Astrocyte of the spinal cord (primary cell): ENCODE measurements around the gene TRAPPC2.

Experiments
- DNase-seq: peaks from one replicate; pipeline ENCODE4 v3.0.0; 2011; ENCODE audit warnings: low read depth, low spot score
- H3K4me3 ChIP-seq: 2 replicates; pipeline ENCODE4 v1.5.1; 2011; ENCODE audit warnings: low read depth, mild to moderate bottlenecking, low read length, moderate library complexity
- CTCF ChIP-seq: IDR thresholded peaks from 2 replicates; pipeline ENCODE4 v1.5.1; 2012; ENCODE audit warnings: low read depth, mild to moderate bottlenecking, low read length, inconsistent platforms
- in situ Hi-C: cut with HindIII; loops from 2 replicates; pipeline ENCODE4 v1.10.0; 2017; ENCODE audit warnings: low sequenced_read_pairs

Gene TRAPPC2

GRCh38 chrX:13750812-13751211 lies 16.4 kb upstream of the TRAPPC2 start:
- TF ChIP-seq CTCF, result no peak
- in situ Hi-C loops, result no loop called here
- no peak for DNase-seq
- no peak overlapping the region for H3K4me3 ChIP-seq

GRCh38 chrX:13750204-13750603 lies 15.8 kb upstream of the TRAPPC2 start:
- TF ChIP-seq CTCF, result peak; percentile 68
- peak; percentile 51 for DNase-seq

DNA sequence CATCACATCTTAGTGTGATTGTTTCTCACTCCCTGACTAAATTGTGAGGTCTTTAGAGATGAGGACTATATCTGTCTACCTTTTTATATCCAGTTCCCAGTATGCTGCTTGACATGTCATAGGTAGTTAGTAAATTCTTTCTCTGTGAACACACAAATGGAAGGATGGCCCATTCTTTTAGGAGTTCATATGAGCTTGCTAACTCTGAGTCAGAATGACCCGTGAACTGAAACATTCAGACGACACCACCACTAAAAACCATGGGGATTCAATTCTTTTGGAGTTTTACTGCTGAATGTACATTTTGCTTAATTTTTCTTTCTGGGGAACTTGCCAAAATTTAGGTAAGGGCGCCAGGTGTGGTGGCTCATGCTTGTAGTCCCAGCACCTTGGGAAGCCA lies 14.1 kb upstream of the TRAPPC2 start:
- no peak overlapping the region for H3K4me3 ChIP-seq
- no peak for DNase-seq
- in situ Hi-C loops, result no loop called here
- no peak for TF ChIP-seq CTCF

More at GRCh38 chrX:13750204-13750603, 15.8 kb upstream of the TRAPPC2 start:
- in situ Hi-C loops, result no loop called here
- no peak overlapping the region for H3K4me3 ChIP-seq

DNA sequence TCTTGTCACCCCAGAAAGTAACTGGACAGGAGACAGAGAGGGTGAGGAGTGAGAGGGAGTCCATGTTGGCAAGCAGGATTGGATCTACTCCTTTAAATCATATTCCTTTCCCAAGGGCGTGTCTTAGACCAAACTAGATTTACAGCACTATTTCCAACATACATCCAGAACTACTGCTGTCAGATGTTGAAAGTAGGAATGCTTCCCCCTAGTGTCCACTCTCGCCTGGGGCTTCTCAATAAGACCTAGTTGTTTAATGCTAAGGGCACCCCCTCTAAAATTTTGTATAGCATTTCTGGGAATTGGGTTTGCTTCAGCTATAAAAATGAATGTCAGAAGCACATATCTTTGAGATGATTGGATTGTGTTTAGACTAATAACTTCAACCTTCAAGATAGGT lies 13.4 kb upstream of the TRAPPC2 start:
- in situ Hi-C loops, result no loop called here
- H3K4me3 ChIP-seq, result no peak overlapping the region
- peak; percentile 68 for DNase-seq
- TF ChIP-seq CTCF, result peak; percentile 67

DNA sequence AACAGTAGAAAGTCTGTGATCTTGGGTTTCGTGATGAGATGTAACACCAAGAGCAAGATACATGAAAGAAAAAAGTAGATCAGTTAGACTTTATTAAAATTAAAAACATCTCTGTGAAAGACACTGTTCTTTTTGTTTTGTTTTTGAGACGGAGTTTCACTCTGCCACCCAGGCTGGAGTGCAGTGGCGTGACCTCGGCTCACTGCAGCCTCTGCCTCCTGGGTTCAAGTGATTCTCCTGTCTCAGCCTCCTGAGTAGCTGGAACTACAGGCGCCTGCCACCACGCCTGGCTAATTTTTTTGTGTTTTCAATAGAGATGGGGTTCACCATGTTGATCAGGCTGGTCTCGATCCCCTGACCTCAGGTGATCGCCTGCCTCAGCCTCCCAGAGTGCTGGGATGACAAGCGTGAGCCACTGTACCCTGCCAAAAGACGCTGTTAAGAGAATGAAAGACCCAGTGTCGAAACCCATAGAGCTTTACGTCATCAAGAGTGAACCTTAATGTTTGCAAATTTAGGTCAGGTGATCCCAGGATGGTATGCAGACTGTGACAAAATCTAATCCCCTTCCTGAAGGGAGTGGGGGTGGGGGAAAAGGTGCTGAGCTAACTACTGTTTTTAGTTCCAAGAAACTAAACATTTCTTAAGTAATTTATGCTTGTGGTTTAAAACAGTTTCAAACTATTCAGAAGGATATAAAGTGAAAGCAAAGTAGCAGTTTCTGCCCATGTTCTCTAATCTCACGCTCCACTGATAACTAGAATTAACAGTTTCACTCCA lies 8.2 kb upstream of the TRAPPC2 start:
- no peak for TF ChIP-seq CTCF
- no peak overlapping the region for H3K4me3 ChIP-seq
- no peak for DNase-seq
- in situ Hi-C loops, result no loop called here

GRCh38 chrX:13741695-13742094 lies 7.3 kb upstream of the TRAPPC2 start:
- H3K4me3 ChIP-seq, result no peak overlapping the region
- DNase-seq, result no peak
- TF ChIP-seq CTCF, result no peak
- in situ Hi-C loops, result no loop called here

DNA sequence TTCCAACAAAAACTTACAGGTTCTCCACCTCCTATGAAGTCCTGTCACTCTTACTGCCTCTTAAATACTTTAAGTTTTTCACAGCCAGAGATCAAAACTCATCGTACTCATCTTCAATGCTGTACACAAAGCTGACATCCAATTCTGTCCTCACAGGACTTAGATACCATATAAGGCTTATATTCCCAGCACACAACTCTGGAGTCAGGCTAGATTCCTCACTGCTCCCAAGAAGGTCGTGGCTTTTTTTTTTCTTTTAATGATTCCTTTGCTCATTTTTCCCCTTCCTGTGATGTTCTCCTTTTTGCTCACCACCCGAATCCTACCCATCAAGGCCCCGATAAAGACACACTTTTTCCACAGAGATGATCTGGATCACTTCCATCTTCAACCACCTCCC lies 914 bp downstream of the TRAPPC2 start:
- TF ChIP-seq CTCF, result no peak
- in situ Hi-C loops, result no loop called here
- peak overlapping the region; percentile 75 for H3K4me3 ChIP-seq
- DNase-seq, result no peak
